WTC11 (cell line): ENCODE measurements around the gene POC1A.

Experiments
- CTCF ChIP-seq: fragments of 200-600 bp; IDR thresholded peaks from 2 replicates; pipeline ENCODE4 v1.8.0; 2022; ENCODE audit warnings: antibody characterized with exemption
- ELF4 ChIP-seq: sonication (generic); formaldehyde crosslinking; IDR thresholded peaks from 2 replicates; pipeline ENCODE4 v1.8.1; 2022; ENCODE audit warnings: low read depth, mild to moderate bottlenecking, moderate library complexity, missing genetic modification reagents
- FOXP1 ChIP-seq: sonication (generic); formaldehyde crosslinking; IDR thresholded peaks from 2 replicates; pipeline ENCODE4 v1.8.0; 2022; ENCODE audit warnings: missing genetic modification reagents, mild to moderate bottlenecking, moderate library complexity, borderline replicate concordance
- GABPB1 ChIP-seq: sonication (generic); formaldehyde crosslinking; IDR thresholded peaks from 2 replicates; pipeline ENCODE4 v1.8.1; 2023; ENCODE audit warnings: mild to moderate bottlenecking, missing genetic modification reagents
- HMGXB4 ChIP-seq: sonication (generic); formaldehyde crosslinking; IDR thresholded peaks from 2 replicates; pipeline ENCODE4 v1.8.1; 2023; ENCODE audit warnings: mild to moderate bottlenecking, moderate library complexity, missing genetic modification reagents
- PRDM15 ChIP-seq: sonication (generic); formaldehyde crosslinking; IDR thresholded peaks from 2 replicates; pipeline ENCODE4 v1.8.0; 2022; ENCODE audit warnings: missing genetic modification reagents
- SP1 ChIP-seq: sonication (generic); formaldehyde crosslinking; conservative IDR thresholded peaks from 2 replicates; pipeline ENCODE4 v1.8.1; 2022; ENCODE audit warnings: missing genetic modification reagents
- TEAD4 ChIP-seq: sonication (generic); formaldehyde crosslinking; IDR thresholded peaks from 2 replicates; pipeline ENCODE4 v1.8.0; 2022; ENCODE audit warnings: mild to moderate bottlenecking, missing genetic modification reagents
- USF2 ChIP-seq: sonication (generic); formaldehyde crosslinking; IDR thresholded peaks from 2 replicates; pipeline ENCODE4 v1.8.1; 2023; ENCODE audit warnings: mild to moderate bottlenecking, missing genetic modification reagents, moderate library complexity
- ZBTB43 ChIP-seq: sonication (generic); formaldehyde crosslinking; IDR thresholded peaks from 2 replicates; pipeline ENCODE4 v1.8.1; 2023; ENCODE audit warnings: mild to moderate bottlenecking, missing genetic modification reagents
- ZNF121 ChIP-seq: sonication (generic); formaldehyde crosslinking; IDR thresholded peaks from 2 replicates; pipeline ENCODE4 v1.8.0; 2023; ENCODE audit warnings: missing genetic modification reagents
- ZNF138 ChIP-seq: sonication (generic); formaldehyde crosslinking; conservative IDR thresholded peaks from 2 replicates; pipeline ENCODE4 v1.8.1; 2022; ENCODE audit warnings: mild to moderate bottlenecking, moderate library complexity, missing genetic modification reagents
- TF ChIP-seq, protein P1 (sequence below): sonication (generic); formaldehyde crosslinking; IDR thresholded peaks from 2 replicates; pipeline ENCODE4 v1.8.1; 2023; ENCODE audit warnings: mild to moderate bottlenecking, missing genetic modification reagents, moderate library complexity

GRCh38 chr3:52072471-52072870, 81.8 kb downstream of the POC1A start:
- TF ChIP-seq TEAD4: no peak
- no peak for TF ChIP-seq CTCF
- TF ChIP-seq USF2 (CRISPR knock-in tag): no peak
- TF ChIP-seq PRDM15: no peak
- TF ChIP-seq, protein P1, sequence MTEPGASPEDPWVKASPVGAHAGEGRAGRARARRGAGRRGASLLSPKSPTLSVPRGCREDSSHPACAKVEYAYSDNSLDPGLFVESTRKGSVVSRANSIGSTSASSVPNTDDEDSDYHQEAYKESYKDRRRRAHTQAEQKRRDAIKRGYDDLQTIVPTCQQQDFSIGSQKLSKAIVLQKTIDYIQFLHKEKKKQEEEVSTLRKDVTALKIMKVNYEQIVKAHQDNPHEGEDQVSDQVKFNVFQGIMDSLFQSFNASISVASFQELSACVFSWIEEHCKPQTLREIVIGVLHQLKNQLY (CRISPR knock-in tag): no peak
- TF ChIP-seq GABPB1: no peak
- TF ChIP-seq SP1: no peak
- TF ChIP-seq ELF4: no peak
- no peak for TF ChIP-seq HMGXB4 (CRISPR knock-in tag)
- no peak for TF ChIP-seq ZNF121 (CRISPR knock-in tag)
- TF ChIP-seq ZNF138 (CRISPR knock-in tag): no peak
- TF ChIP-seq ZBTB43 (CRISPR knock-in tag): no peak
- no peak for TF ChIP-seq FOXP1 (CRISPR knock-in tag)
